Measurements from ENCODE around the gene STYXL1.
"Not testable (repeated sequence)": the region's sequence is repeated elsewhere in the genome, so short reads cannot be mapped to it uniquely, and the experiment has no call there.

Gene STYXL1, protein sequence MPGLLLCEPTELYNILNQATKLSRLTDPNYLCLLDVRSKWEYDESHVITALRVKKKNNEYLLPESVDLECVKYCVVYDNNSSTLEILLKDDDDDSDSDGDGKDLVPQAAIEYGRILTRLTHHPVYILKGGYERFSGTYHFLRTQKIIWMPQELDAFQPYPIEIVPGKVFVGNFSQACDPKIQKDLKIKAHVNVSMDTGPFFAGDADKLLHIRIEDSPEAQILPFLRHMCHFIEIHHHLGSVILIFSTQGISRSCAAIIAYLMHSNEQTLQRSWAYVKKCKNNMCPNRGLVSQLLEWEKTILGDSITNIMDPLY

DNA sequence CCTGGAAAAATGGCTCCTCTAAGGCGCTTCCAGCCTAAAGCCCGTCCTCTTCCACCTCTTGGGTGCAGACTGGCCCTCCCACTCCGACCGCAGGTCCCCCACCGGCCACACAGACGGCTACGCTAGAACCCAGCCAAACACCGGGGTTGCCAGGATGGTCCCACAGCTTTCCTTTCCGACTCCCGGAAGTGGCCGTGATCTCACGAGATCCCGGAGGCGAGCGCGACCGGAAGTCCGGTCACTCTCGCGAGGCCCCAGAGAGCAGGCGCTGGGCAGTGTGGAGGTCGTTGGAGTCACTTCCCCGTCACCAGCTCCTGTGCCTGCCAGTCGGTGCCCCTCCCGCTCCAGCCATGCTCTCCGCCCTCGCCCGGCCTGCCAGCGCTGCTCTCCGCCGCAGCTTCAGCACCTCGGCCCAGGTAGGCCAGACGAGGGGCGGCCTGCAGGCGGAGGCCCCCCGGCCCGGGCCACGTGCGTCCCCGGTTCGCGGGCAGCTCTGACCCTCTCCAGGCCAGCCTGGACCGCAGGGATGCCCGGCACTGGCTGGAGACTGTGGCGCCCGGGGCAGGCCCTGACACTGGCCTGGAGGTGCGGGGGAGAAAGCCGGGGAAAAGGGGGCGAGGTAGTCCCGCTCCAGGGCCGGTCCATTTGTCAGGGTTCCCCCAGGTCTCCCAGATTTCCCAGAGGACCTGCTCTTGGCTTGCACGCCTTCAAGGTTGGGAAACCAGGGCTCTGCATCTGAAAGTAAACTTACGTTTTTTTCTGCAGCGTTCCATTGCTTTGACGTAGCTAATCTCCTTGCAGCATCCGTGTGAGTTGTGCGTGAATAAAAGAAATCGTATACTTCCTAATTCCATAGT, at the start of gene STYXL1, which contains the start of gene MDH2:
Gene STYXL1, minus strand, starts transcription at position 190 of the 857 bp plus-strand sequence. CDS start 17,477 bp downstream, outside the sequence.
Gene MDH2, plus strand, starts transcription at position 296 of the 857 bp plus-strand sequence. Its CDS starts 55 bp downstream, at position 351.
- Mint-ChIP-seq H3K9me3 (no peaks in the 10 kb centered on the region), H3K27ac (peak within 1 kb of the TSS; percentile 97), H3K4me3 (peak within 1 kb of the TSS; percentile 95), H3K36me3 (ENCODE audit: low read depth) (peaks cover 70% of the 10 kb centered on the region), H3K27me3 (no peaks in the 10 kb centered on the region), H3K4me1 (ENCODE audit: low read depth) (peaks cover 49% of the 10 kb centered on the region)
- peak; percentile 92 for DNase-seq

DNA sequence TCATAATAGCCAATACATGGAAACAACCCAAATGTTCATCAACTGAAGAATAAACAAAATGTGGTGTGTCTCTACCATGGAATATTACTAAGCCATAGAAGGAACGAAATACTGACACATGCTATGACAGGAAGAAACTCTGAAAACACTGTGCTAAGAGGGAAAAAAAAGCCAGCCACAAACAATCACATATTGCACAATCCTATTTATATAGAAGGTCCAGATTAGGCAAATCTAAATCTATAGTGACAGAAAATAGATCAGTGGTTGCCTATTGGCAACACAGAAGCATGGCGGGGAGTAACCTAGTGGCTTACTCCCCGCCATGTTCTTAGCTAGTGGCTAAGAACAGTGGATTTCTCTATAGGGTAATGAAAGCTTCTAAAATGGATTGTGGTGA, 48.1 kb upstream of the STYXL1 start:
- no peak for DNase-seq
- no peaks in the 10 kb centered on the region for H3K4me1 Mint-ChIP-seq (ENCODE audit: low read depth)
- no peaks in the 10 kb centered on the region for H3K9me3 Mint-ChIP-seq
- H3K36me3 Mint-ChIP-seq (ENCODE audit: low read depth): no peaks in the 10 kb centered on the region
- H3K27me3 Mint-ChIP-seq: no peaks in the 10 kb centered on the region
- no peak overlapping the region for H3K4me3 Mint-ChIP-seq
- no peak overlapping the region for H3K27ac Mint-ChIP-seq

DNA sequence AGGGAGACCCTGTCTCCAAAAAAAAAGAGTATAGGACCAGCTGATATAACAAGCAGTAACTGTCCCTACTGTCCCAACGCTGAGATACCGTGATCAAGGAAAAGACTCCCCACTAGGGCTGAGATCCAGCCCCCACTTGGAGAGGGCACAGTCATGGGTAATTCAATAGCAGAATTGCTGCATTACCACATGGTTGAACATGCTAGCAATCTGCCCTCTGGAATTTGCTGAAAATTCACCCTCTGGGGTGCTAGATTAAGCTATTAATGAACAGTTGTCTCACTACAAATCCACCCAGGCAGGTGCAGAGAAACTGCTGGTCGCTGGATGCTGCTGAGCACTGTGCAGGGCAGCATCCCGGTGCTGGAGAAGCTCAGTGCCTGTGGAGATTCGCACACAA, 46.5 kb upstream of the STYXL1 start:
- H3K36me3 Mint-ChIP-seq (ENCODE audit: low read depth); H3K4me1 Mint-ChIP-seq (ENCODE audit: low read depth); DNase-seq; H3K27me3 Mint-ChIP-seq; H3K27ac Mint-ChIP-seq; H3K4me3 Mint-ChIP-seq; H3K9me3 Mint-ChIP-seq: not testable (repeated sequence)

DNA sequence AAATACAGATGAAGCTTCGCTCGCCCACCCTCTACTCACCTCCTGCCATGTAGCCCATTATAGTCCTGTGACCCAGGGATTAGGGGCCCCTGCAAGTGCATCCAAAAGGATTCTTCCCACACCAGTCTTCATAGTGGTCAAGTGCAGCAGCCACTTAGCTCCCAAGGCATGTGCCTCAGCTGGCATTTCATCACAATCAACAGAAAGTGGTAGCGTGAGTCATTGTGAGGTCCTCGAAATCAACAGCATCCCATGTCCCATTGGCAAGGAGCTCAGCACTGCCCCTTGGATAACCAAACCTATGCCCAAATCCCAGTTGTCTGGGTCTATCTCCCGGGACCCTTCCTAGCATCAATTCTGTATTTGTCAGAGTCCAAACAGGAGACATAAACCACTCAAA, 45.7 kb upstream of the STYXL1 start:
- H3K36me3 Mint-ChIP-seq (ENCODE audit: low read depth); H3K4me3 Mint-ChIP-seq; H3K9me3 Mint-ChIP-seq; DNase-seq; H3K27me3 Mint-ChIP-seq; H3K27ac Mint-ChIP-seq; H3K4me1 Mint-ChIP-seq (ENCODE audit: low read depth): not testable (repeated sequence)

DNA sequence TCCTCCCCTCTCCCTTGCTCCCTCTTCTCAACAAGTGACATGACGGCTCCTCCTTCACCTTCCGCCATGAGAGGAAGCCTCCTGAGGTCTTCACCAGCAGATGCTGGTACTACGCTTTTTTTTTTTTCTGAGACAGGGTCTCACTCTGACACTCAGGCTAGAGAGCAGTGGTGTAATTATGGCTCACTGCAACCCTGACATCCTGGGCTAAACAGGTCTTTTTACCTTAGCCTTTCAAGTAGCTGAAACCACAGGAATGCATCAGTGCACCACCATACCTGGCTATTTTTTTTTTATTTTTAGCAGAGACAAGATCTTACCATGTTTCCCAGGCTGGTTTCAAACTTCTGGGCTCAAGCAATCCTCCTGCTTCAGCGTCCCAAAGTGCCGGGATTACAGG, 43.7 kb upstream of the STYXL1 start:
- no peaks in the 10 kb centered on the region for H3K4me1 Mint-ChIP-seq (ENCODE audit: low read depth)

DNA sequence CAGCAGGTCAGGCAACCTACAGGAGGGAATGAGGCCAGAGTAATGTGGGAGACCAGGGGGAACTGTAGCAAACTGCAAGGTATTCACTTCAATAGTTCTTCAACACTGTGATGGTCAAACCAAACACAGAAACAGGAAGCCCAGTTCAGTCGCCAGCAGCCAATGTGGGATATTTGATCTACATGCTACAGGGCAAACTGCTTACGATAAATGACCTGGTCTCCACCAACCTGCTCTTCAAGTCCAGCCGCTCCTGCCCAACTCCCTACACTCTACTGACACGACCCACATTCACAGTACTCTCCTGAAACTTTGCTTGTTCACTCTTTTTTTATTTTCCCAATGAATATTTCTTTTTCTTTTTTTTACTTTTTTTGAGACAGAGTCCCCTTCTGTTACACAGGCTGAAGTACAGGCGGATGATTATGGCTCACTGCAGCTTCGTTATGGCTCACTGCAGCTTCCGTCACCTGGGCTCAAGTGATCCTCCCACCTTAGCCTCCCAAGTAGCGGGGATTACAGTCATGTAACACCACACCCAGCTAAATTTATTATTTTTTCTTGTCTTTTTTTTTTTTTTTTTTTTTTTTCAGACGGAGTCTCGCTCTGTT, 42.2 kb upstream of the STYXL1 start:
- DNase-seq: no peak
- Mint-ChIP-seq H3K4me1 (ENCODE audit: low read depth) (no peaks in the 10 kb centered on the region), H3K4me3 (no peak overlapping the region), H3K9me3 (no peaks in the 10 kb centered on the region), H3K36me3 (ENCODE audit: low read depth) (no peaks in the 10 kb centered on the region), H3K27me3 (peaks cover 3% of the 10 kb centered on the region), H3K27ac (no peak overlapping the region)

More for the DNA sequence above, 43.7 kb upstream of the STYXL1 start:
- Mint-ChIP-seq H3K27ac (no peak overlapping the region), H3K9me3 (no peaks in the 10 kb centered on the region), H3K4me3 (no peak overlapping the region), H3K36me3 (ENCODE audit: low read depth) (no peaks in the 10 kb centered on the region), H3K27me3 (no peaks in the 10 kb centered on the region)
- DNase-seq: no peak

DNA sequence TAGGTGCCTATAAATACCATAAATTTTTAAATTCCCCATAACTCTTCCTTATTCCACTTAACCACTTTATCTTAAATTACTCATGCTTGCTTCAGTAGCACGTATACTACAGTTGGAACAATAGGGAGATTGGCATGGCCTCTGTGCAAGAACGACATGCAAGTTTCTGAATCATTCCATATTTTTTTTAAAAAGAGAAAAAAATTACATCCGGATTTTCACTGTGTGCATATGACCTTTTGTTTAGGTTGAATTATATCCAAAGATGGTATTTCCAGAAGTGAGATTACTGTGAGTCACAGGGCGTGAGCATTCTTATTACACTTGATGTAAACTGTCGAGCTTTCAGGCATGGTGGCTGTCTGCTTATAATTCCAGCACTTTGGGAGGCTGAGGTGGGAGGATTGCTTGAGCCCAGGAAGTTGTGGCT, 39.6 kb upstream of the STYXL1 start:
- not testable (repeated sequence) for H3K4me3 Mint-ChIP-seq; H3K36me3 Mint-ChIP-seq (ENCODE audit: low read depth); H3K27me3 Mint-ChIP-seq; H3K27ac Mint-ChIP-seq; H3K9me3 Mint-ChIP-seq; H3K4me1 Mint-ChIP-seq (ENCODE audit: low read depth); DNase-seq

DNA sequence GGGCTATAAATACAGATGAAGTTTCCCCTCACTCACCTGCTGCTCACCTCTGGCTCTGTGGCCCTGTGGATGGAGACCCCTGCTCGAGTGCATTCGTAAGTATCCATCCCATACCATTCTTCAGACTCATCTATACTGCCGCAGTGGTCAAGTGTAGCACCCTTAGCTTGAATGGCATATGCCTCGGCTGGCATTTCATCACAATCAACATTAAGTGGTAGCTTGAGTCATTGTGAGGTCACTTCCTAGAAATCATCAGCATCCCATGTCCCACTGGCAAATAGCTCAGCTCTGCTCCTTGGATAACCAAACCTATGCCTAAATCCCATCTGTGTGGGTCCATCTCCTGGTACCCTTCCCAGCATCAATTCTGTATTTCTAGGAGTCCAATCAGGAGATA, 38.3 kb upstream of the STYXL1 start:
- no peak for DNase-seq
- no peaks in the 10 kb centered on the region for H3K36me3 Mint-ChIP-seq (ENCODE audit: low read depth)
- H3K27me3 Mint-ChIP-seq: peaks cover 9% of the 10 kb centered on the region
- H3K4me1 Mint-ChIP-seq (ENCODE audit: low read depth): no peaks in the 10 kb centered on the region
- no peak overlapping the region for H3K4me3 Mint-ChIP-seq
- no peak overlapping the region for H3K27ac Mint-ChIP-seq
- H3K9me3 Mint-ChIP-seq: no peaks in the 10 kb centered on the region

DNA sequence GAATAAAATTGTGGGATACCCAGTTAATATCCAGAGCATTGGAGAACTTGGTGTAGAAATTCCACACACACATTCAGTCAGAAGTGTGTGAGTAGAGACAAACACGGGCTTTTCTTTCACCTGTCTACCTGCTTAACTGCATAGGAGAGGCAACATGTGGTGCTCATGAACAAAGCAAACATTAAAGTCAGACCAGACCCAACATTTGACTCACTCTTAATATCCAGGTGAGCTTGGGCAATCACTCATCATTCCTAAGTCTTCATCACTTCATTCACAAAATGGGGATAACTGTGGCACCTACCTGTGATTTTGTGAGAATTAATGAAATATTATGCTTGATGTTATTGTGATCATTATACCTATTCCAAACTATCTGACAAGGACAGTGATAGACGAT, 36.3 kb upstream of the STYXL1 start:
- not testable (repeated sequence) for H3K36me3 Mint-ChIP-seq (ENCODE audit: low read depth); H3K4me3 Mint-ChIP-seq; H3K27ac Mint-ChIP-seq; H3K9me3 Mint-ChIP-seq; H3K27me3 Mint-ChIP-seq; DNase-seq; H3K4me1 Mint-ChIP-seq (ENCODE audit: low read depth)

DNA sequence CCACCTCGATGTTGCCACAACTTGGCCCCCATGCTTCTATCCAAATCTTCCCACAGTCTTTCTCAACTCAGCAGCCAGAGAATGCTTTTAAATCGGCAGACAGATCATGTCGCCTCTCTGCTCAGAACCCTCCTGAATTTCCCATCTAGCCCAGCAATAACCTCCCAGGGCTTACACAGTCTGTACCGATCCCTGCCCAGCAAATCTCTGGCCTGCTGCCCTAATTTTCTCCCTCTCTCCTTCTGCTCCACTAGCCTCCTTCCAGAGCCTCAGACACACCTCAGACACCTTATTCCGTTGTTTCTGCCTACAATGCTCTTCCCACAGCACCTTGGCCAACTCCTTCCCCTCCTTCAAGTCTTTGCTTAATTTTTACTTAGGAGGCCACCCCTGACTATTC, 32.4 kb upstream of the STYXL1 start:
- H3K36me3 Mint-ChIP-seq (ENCODE audit: low read depth): no peaks in the 10 kb centered on the region
- H3K27ac Mint-ChIP-seq: no peak overlapping the region
- peaks cover 3% of the 10 kb centered on the region for H3K9me3 Mint-ChIP-seq
- H3K4me3 Mint-ChIP-seq: no peak overlapping the region
- H3K27me3 Mint-ChIP-seq: peaks cover 6% of the 10 kb centered on the region
- no peak for DNase-seq
- peaks cover 7% of the 10 kb centered on the region for H3K4me1 Mint-ChIP-seq (ENCODE audit: low read depth)

DNA sequence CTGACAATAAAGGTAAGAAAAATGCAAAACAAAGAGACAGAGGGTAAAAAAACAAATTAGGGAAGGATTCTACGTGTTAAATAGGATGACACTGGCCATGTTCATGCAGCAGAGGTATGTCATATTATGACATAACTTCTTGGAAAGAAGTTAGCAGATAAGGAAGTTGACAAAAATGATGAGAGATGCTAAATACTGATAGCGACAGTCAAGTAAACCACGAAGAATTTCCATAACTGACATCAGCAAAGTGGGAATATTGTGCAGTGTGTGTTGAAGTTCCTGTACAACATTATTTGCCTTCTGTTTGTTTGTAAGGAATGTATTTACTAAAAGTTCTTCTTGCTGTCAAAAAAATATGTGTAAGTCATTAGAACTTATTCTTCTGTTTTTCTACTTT, 29.6 kb upstream of the STYXL1 start:
- Mint-ChIP-seq H3K9me3 (peaks cover 6% of the 10 kb centered on the region), H3K36me3 (ENCODE audit: low read depth) (no peaks in the 10 kb centered on the region), H3K27ac (no peak overlapping the region), H3K27me3 (peaks cover 5% of the 10 kb centered on the region), H3K4me3 (no peak overlapping the region), H3K4me1 (ENCODE audit: low read depth) (peaks cover 7% of the 10 kb centered on the region)
- DNase-seq: no peak

DNA sequence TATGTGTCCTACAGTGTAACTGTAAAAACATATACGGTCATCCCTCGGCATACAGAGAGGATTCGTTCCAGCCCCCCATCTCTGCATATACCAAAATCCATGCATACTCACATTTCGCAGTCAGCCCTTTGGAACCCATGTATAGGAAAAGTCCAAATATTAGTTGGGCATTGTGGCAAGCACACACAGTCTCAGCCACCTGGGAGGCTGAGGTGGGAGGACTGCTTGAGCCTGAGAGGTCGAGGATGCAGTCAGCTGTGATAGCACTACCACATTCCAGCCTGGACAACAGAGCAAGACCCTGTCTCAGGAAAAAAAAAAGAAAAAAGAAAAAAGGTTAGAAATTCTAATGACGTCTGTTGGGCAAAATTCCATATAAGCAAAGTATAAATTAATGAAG, 29.2 kb upstream of the STYXL1 start:
- Mint-ChIP-seq H3K4me3 (no peak overlapping the region), H3K27me3 (peaks cover 3% of the 10 kb centered on the region), H3K4me1 (ENCODE audit: low read depth) (peaks cover 7% of the 10 kb centered on the region), H3K36me3 (ENCODE audit: low read depth) (no peaks in the 10 kb centered on the region), H3K9me3 (peaks cover 6% of the 10 kb centered on the region), H3K27ac (no peak overlapping the region)
- DNase-seq: no peak

DNA sequence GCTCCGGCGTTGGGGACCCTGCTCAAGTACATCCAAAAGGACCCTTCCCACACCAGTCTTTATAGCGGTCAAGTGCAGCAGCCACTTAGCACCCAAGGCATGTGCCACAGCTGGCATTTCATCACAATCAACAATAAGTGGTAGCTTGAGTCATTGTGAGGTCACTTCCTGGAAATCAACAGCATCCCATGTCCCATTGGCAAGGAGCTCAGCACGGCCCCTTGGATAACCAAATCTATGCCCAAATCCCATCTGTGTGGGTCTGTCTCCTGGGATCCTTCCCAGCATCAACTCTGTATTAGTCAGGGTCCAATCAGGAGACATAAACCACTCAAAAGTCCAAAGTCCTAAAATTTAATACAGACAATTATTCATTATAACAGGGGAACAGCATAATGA, 27.2 kb upstream of the STYXL1 start:
- Mint-ChIP-seq H3K36me3 (ENCODE audit: low read depth) (no peaks in the 10 kb centered on the region), H3K4me1 (ENCODE audit: low read depth) (peaks cover 7% of the 10 kb centered on the region), H3K27ac (no peak overlapping the region), H3K9me3 (peaks cover 6% of the 10 kb centered on the region), H3K27me3 (no peaks in the 10 kb centered on the region), H3K4me3 (no peak overlapping the region)
- no peak for DNase-seq

DNA sequence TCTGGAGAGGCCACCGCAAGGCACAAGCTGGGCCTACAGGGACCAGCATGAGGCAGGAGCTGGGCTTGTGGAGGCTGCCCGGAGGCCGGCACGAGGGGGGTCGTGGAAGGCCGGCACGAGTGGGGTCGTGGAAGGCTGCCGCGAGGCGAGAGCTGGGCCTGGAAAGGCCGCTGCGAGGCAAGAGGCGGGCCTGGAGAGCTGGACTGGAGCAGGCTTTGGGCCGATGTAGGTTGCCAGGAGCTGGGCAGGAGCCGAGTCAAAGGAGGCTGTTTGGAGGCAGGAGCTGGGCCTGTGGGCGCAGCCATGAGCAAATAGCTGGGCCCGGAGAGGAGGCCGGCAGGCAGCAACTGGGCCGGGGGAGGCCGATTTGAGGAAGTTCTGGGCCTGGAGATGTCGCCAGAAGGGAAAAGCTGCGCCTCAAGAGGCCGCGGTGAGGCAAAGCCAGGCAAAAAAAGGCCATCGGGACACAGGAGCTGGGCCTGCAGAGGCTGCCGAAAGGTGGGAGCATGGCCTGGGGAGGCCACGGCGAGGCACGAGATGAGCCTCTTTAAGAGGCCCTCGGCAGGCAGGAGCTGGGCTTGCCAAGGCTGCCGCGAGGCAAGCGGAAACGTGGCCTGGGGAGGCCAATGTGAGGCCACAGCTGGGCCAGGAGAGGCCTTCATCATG, 26.6 kb upstream of the STYXL1 start:
- Mint-ChIP-seq H3K4me1 (ENCODE audit: low read depth) (peaks cover 7% of the 10 kb centered on the region), H3K4me3 (no peak overlapping the region), H3K27ac (no peak overlapping the region)

More for the DNA sequence above, 26.6 kb upstream of the STYXL1 start:
- Mint-ChIP-seq H3K9me3 (peaks cover 6% of the 10 kb centered on the region), H3K27me3 (no peaks in the 10 kb centered on the region), H3K36me3 (ENCODE audit: low read depth) (no peaks in the 10 kb centered on the region)
- no peak for DNase-seq

All from activated T-cell treated with anti-CD3 and anti-CD28 coated beads, Interleukin-2, amount 50 U/mL, for 24 hours (primary cell).